Muscle layer of duodenum (tissue), 2 donors: ENCODE results near the gene COL7A1.

ENCODE experiments used
- H3K27ac ChIP-seq: one replicate; pipeline ENCODE4 v1.7.0; 2013; ENCODE audit warnings: mild to moderate bottlenecking, low read length
- H3K27me3 ChIP-seq: one replicate; pipeline ENCODE4 v1.7.0; 2013; ENCODE audit warnings: low read depth, mild to moderate bottlenecking, control low read depth, low read length
- H3K36me3 ChIP-seq, 2 donors: one replicate each; pipeline ENCODE4 v1.7.0; 2013; ENCODE audit warnings: low read length in 2 of 2, control low read depth in 1 of 2, mild to moderate bottlenecking in 1 of 2; ENCODE audit not compliant: insufficient read depth in 2 of 2, control insufficient read depth in 1 of 2
- H3K4me1 ChIP-seq, 2 donors: one replicate each; pipeline ENCODE4 v1.7.0; 2013; ENCODE audit warnings: low read length in 2 of 2, mild to moderate bottlenecking in 2 of 2, control low read depth in 1 of 2, moderate library complexity in 1 of 2; ENCODE audit not compliant: insufficient read depth in 2 of 2, control insufficient read depth in 1 of 2
- H3K4me3 ChIP-seq, 2 donors: one replicate each; pipeline ENCODE4 v1.7.0; 2013; ENCODE audit warnings: low read length in 2 of 2, low read depth in 1 of 2, mild to moderate bottlenecking in 1 of 2
- H3K9me3 ChIP-seq, 2 donors: one replicate each; pipeline ENCODE4 v1.7.0; 2013; ENCODE audit warnings: low read length in 2 of 2, control low read depth in 1 of 2, mild to moderate bottlenecking in 1 of 2; ENCODE audit not compliant: control insufficient read depth in 1 of 2
- donor health status: healthy.

The COL7A1 gene

GRCh38 chr3:48595075-48595525, at the start of gene COL7A1:
Gene COL7A1, minus strand, starts transcription at chr3:48595329. Its CDS starts 170 bp downstream, at chr3:48595159.
- Histone ChIP-seq H3K4me3 (peak within 1 kb of the TSS; percentile 21 to 53), H3K27ac (peak within 1 kb of the TSS; percentile 16), H3K36me3 (peaks cover 25 to 26% of the 10 kb centered on the region in 2 donors), H3K4me1 (peaks cover 13 to 42% of the 10 kb centered on the region in 2 donors), H3K9me3 (no peaks in the 10 kb centered on the region), H3K27me3 (peaks cover 4% of the 10 kb centered on the region)

DNA sequence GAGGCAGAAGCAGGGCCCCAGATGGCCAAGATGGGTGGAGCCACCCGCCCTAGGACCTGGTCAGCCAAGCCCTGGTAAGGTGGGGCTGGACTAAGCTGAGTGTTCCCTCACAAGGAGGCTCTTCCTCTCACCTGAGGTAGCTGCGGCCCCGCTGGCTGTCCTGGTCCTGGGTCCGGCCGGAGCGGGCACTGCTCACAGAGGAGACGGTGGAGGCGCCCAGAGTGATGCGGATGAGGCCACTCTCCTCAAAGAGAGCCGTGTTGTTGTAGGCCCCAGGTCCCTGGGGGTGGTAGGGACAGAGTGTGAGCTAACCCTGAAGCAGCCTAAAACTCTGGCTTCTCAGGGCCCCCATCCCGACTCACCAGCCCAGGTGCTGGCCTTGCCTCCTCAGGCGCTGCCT, 47.5 kb upstream of the COL7A1 start:
- Histone ChIP-seq H3K36me3 (no peaks in the 10 kb centered on the region), H3K4me1 (no peaks in the 10 kb centered on the region), H3K27ac (no peak overlapping the region), H3K9me3 (no peaks in the 10 kb centered on the region), H3K4me3 (no peak overlapping the region), H3K27me3 (no peaks in the 10 kb centered on the region)

DNA sequence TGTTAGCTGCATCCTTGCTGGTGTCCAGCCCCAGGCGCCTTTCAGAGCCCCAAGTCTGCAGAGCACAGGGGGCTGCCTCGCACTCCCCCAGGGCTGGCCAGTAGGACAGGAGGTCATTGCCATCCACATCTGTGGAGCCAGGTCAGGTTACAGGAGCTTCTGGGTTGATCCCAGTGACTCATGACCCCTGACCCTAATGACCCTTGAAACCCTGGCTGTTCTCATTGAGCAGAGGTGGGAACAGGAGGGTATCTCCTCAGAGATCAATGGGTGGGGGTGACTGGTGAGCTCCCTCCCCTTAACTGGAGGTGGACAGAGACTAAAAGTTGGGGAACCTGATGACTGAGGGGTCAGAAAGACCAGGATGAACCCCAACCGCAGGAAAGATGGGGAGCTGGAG, 46.3 kb upstream of the COL7A1 start:
- H3K4me3 ChIP-seq, result no peak overlapping the region
- H3K9me3 ChIP-seq, result no peaks in the 10 kb centered on the region
- H3K36me3 ChIP-seq, result no peaks in the 10 kb centered on the region
- H3K27me3 ChIP-seq, result no peaks in the 10 kb centered on the region
- peaks cover 0 to 1% of the 10 kb centered on the region in 2 donors for H3K4me1 ChIP-seq
- H3K27ac ChIP-seq, result no peak overlapping the region

DNA sequence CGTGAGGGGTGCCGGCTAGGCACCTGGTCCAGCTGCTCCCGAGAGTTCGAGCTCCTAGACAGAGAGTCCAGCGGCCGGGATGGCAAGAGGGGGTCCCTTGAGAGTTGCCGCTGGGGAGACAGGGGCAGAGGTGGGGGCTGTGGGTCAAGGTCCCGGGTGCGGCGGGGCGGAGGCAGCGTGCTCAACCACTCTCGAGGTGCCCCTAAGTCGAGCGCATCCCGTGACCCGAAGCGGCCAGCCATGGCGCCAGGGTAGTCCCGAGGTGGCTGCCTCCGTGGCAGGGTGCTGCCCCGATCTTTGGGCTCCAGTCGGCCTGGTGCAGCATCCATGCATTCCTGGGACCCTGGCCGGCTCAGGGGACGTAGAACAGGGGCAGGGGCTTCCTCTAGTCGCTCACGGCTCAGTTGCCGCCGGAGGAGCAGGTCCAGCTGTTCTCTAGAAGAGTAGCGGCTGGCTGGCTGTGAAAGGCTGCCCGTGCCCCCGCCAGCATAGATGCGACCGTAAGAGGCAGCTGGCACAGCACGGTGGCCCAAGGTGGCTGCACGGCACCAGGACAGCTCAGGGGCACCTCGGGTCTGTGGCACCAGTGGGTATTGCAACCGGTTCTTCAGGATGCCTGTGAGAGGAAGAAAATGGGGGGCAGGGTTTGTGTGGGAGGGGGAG, 44.9 kb upstream of the COL7A1 start:
- Histone ChIP-seq H3K27ac (no peak overlapping the region), H3K9me3 (no peaks in the 10 kb centered on the region), H3K36me3 (no peaks in the 10 kb centered on the region)

DNA sequence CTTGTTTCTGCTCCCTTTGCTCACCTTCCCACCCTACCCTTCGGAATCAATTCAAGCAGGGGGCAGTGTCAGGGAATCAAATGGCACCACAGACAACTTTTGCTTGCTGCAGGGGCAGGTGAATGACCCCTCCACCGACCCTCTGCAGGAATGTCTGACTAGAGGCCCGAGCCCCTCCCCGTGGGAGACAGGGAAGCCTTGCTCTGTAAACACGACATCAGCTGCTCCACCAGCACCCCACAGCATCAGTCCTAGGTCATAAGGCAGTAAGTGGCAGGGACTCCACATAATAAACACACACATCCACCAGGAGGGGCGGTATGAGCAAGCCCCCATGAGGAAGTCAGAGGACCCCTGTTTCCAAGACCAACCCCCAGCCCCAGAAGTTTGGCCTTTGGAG, 42.2 kb upstream of the COL7A1 start:
- Histone ChIP-seq H3K27me3 (no peaks in the 10 kb centered on the region), H3K4me1 (peaks cover 4 to 23% of the 10 kb centered on the region in 2 donors), H3K27ac (no peak overlapping the region), H3K4me3 (no peak overlapping the region), H3K36me3 (peaks cover 0 to 8% of the 10 kb centered on the region in 2 donors), H3K9me3 (no peaks in the 10 kb centered on the region)

More for the DNA sequence above, 44.9 kb upstream of the COL7A1 start:
- Histone ChIP-seq H3K27me3 (no peaks in the 10 kb centered on the region), H3K4me1 (peaks cover 4 to 8% of the 10 kb centered on the region in 2 donors), H3K4me3 (no peak overlapping the region)

- Histone ChIP-seq H3K4me3 (peak overlapping the region; percentile 78 to 95), H3K9me3 (no peaks in the 10 kb centered on the region), H3K27me3 (no peaks in the 10 kb centered on the region), H3K4me1 (peaks cover 4 to 23% of the 10 kb centered on the region in 2 donors), H3K27ac (peak overlapping the region; percentile 51), H3K36me3 (peaks cover 0 to 19% of the 10 kb centered on the region in 2 donors)
Measured at GRCh38 chr3:48636149-48636655, 41.1 kb upstream of the COL7A1 start.

DNA sequence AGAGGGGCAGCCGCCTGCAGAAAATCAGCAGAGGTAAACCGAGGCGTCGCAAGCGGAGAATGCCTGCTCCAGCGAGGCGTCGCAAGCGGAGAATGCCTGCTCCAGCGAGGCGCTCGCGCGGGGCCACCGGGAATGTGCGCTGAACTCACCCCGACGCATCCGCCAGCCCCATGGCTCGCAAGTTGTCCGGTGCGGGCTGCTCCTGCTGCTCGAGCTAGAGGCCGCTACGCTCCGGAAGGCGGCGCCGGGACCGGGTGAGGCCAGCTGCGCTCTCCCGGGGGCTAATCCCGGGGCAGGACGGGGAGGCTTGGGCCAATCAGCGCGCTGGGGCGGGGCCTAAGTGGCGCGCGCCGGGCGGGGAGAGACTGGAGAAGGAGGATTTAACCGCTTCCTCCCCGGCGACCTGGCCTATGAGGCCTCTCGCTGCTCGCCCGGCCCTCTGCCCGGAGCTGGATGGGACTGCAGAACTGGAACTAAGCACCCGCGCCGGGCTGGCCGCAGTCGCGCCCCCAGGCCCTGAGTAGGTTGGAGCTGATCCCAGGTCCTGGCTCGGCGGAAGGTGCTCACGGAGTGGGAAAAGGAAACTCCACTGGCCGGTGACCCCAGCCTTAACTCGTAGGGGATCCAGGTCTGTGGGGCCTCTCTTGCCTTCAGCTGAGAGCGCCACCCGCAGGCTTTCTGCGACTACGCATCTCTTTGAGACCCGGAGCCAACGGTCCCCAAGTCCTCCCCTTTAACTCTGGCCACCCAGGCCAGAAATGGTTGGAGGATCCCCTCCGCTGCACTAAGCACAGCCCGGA, 40.3 kb upstream of the COL7A1 start, which contains the start of gene SLC26A6:
SLC26A6 (minus strand) TSS at position 240 of the 800 bp plus-strand sequence; CDS start at position 172, 68 bp downstream.
- H3K4me1 ChIP-seq, result peaks cover 4 to 23% of the 10 kb centered on the region in 2 donors
- peaks cover 3 to 27% of the 10 kb centered on the region in 2 donors for H3K36me3 ChIP-seq
- H3K27ac ChIP-seq, result peak within 1 kb of the TSS; percentile 51
- H3K9me3 ChIP-seq, result no peaks in the 10 kb centered on the region
- no peaks in the 10 kb centered on the region for H3K27me3 ChIP-seq
- H3K4me3 ChIP-seq, result peak within 1 kb of the TSS; percentile 78 to 95

DNA sequence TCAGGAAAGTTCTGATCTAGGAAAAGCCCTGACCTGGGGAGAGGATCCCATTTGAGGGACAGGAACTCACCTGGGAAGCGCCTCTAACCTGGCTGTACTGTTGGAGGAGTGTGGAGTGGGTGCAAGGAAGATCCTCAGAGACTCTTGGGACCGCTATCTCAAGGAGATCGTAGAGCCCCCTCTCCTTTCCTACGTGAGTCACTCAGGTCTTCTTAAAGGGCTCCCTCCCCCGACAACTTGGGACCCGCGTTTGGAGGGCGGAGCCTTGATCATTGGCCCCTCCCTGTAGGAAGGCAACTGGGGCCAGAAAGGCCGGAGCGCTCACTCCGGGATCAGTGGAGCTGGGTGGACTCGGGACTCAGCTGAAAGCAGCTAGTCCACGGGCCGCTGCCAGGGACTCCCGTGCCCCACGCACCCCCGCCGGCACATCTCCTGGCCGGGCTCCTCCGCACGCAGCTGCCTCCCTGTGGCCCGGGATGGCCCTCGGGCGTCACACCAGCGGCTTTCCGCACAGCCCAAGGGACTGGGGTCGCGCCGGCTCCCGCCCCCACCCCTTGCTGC, 39.6 kb upstream of the COL7A1 start:
- H3K4me3 ChIP-seq, result peak overlapping the region; percentile 73 to 95
- no peaks in the 10 kb centered on the region for H3K27me3 ChIP-seq
- peaks cover 4 to 23% of the 10 kb centered on the region in 2 donors for H3K4me1 ChIP-seq
- H3K27ac ChIP-seq, result peak overlapping the region; percentile 23
- H3K36me3 ChIP-seq, result peaks cover 7 to 34% of the 10 kb centered on the region in 2 donors
- no peaks in the 10 kb centered on the region for H3K9me3 ChIP-seq

DNA sequence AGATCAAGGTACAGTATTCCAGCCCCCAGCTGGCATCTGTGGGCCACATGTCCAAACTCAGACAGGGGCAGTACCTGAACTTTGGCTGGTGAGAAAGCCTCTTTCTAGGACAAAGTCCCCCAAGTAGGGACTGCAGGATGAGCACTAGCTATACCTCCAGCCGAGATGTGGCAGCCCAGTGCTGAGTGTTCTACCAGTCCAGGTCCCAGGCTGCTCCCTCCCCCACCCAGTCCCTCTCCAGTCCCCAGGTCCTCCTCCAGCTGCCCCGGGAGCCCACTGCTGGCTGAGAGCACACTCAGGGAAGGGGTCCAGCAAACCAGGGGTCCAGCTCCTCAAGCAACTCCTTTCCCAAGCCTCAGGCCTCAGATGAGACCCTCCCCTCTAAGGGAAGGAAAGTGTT, 38.6 kb upstream of the COL7A1 start:
- H3K4me3 ChIP-seq, result peak overlapping the region in 1 of 2 donors; percentile 95
- no peak overlapping the region for H3K27ac ChIP-seq
- no peaks in the 10 kb centered on the region for H3K27me3 ChIP-seq
- no peaks in the 10 kb centered on the region for H3K9me3 ChIP-seq
- H3K36me3 ChIP-seq, result peaks cover 13 to 44% of the 10 kb centered on the region in 2 donors
- peaks cover 4 to 23% of the 10 kb centered on the region in 2 donors for H3K4me1 ChIP-seq

- Histone ChIP-seq H3K4me3 (no peak overlapping the region), H3K27ac (no peak overlapping the region), H3K36me3 (peaks cover 13 to 49% of the 10 kb centered on the region in 2 donors), H3K27me3 (no peaks in the 10 kb centered on the region), H3K4me1 (peaks cover 4 to 23% of the 10 kb centered on the region in 2 donors), H3K9me3 (no peaks in the 10 kb centered on the region)
Measured at GRCh38 chr3:48633256-48633655, 38.1 kb upstream of the COL7A1 start.
